HEK293 (cell line): Measurements from ENCODE around the gene CFAP221.
"Not testable (repeated sequence)": the region's sequence is repeated elsewhere in the genome, so short reads cannot be mapped to it uniquely, and the experiment has no call there.

Source experiments
- CTCF ChIA-PET: fragments of 350-600 bp; formaldehyde crosslinking; extraction: SDS; loops from one replicate; lab custom pipeline; 2021; ENCODE audit warnings: antibody characterized with exemption; lab: Yijun Ruan, JAX
- POLR2A ChIA-PET: fragments of 300-600 bp; formaldehyde crosslinking; extraction: SDS; loops from one replicate; lab custom pipeline; 2020; ENCODE audit warnings: antibody characterized with exemption, inconsistent platforms; lab: Yijun Ruan, JAX
- H3K27ac ChIP-seq: fragments of 200-500 bp; sonication (Bioruptor generic); 2 replicates; pipeline ENCODE4 v1.5.1; 2014; ENCODE audit warnings: low read depth, low read length, control low read depth, inconsistent platforms; ENCODE audit errors: extremely low read depth
- H3K36me3 ChIP-seq, 2 experiments: fragments of 200-500 bp in 1 of 2; sonication (Bioruptor generic) in 1 of 2; 1 replicate in 1 of 2; 2 replicates in 1 of 2; pipeline ENCODE4 v1.5.1; 2014 to 2017; ENCODE audit warnings: inconsistent platforms in 2 of 2, low read length in 2 of 2; ENCODE audit not compliant: control insufficient read depth in 2 of 2, insufficient read depth in 1 of 2
- H3K4me1 ChIP-seq: fragments of 200-500 bp; sonication (Bioruptor generic); 2 replicates; pipeline ENCODE4 v1.5.1; 2014; ENCODE audit warnings: mild to moderate bottlenecking, low read length, inconsistent platforms; ENCODE audit not compliant: control insufficient read depth, insufficient read depth
- H3K4me3 ChIP-seq: 2 replicates; pipeline ENCODE4 v1.5.1; 2011; ENCODE audit warnings: low read depth, mild to moderate bottlenecking, control low read depth, low read length, moderate library complexity
- H3K9me3 ChIP-seq: fragments of 200-500 bp; sonication (Bioruptor generic); 2 replicates; pipeline ENCODE4 v1.5.1; 2014; ENCODE audit warnings: low read depth, low read length, inconsistent platforms; ENCODE audit not compliant: control insufficient read depth, insufficient read depth
- HOXD13 ChIP-seq: sonication (generic); formaldehyde crosslinking; IDR thresholded peaks from 2 replicates; pipeline ENCODE4 v1.8.0; 2022; ENCODE audit warnings: missing genetic modification reagents, borderline replicate concordance
- KLF10 ChIP-seq: fragments of 450-650 bp; IDR thresholded peaks from 2 replicates; pipeline ENCODE4 v1.5.1; 2018; ENCODE audit warnings: missing biosample characterization, mild to moderate bottlenecking, missing genetic modification characterization
- MEIS1 ChIP-seq: sonication (generic); formaldehyde crosslinking; IDR thresholded peaks from 2 replicates; pipeline ENCODE4 v1.8.1; 2022; ENCODE audit warnings: missing genetic modification reagents, mild to moderate bottlenecking, borderline replicate concordance
- ZBTB20 ChIP-seq: fragments of 450-650 bp; formaldehyde crosslinking; IDR thresholded peaks from 2 replicates; pipeline ENCODE4 v1.5.1; 2016; ENCODE audit warnings: missing biosample characterization, missing genetic modification characterization
- ZEB2 ChIP-seq: fragments of 450-650 bp; formaldehyde crosslinking; IDR thresholded peaks from 2 replicates; pipeline ENCODE4 v1.5.1; 2016; ENCODE audit warnings: missing biosample characterization, missing genetic modification characterization
- ZFHX2 ChIP-seq: fragments of 450-650 bp; formaldehyde crosslinking; conservative IDR thresholded peaks from 2 replicates; pipeline ENCODE4 v1.5.1; 2016; ENCODE audit warnings: missing biosample characterization, missing genetic modification characterization
- ZNF10 ChIP-seq: fragments of 450-650 bp; formaldehyde crosslinking; IDR thresholded peaks from 2 replicates; pipeline ENCODE4 v1.5.1; 2017; ENCODE audit warnings: missing biosample characterization, missing genetic modification characterization
- ZNF239 ChIP-seq: fragments of 450-650 bp; formaldehyde crosslinking; IDR thresholded peaks from 2 replicates; pipeline ENCODE4 v1.5.1; 2016; ENCODE audit warnings: missing biosample characterization, missing genetic modification characterization
- ZNF302 ChIP-seq: fragments of 450-650 bp; formaldehyde crosslinking; IDR thresholded peaks from 2 replicates; pipeline ENCODE4 v1.5.1; 2016; ENCODE audit warnings: missing biosample characterization, missing genetic modification characterization, low read depth
- ZNF514 ChIP-seq: fragments of 450-650 bp; formaldehyde crosslinking; IDR thresholded peaks from 2 replicates; pipeline ENCODE4 v1.5.1; 2016; ENCODE audit warnings: missing biosample characterization, missing genetic modification characterization
- ZNF548 ChIP-seq: fragments of 450-650 bp; formaldehyde crosslinking; IDR thresholded peaks from 2 replicates; pipeline ENCODE4 v1.5.1; 2016; ENCODE audit warnings: missing biosample characterization, missing genetic modification characterization
- ZNF600 ChIP-seq: fragments of 450-650 bp; formaldehyde crosslinking; IDR thresholded peaks from 2 replicates; pipeline ENCODE4 v1.5.1; 2016; ENCODE audit warnings: missing biosample characterization, missing genetic modification characterization
- ZNF624 ChIP-seq: fragments of 450-650 bp; formaldehyde crosslinking; IDR thresholded peaks from 2 replicates; pipeline ENCODE4 v1.5.1; 2017; ENCODE audit warnings: missing biosample characterization, missing genetic modification characterization
- ZNF658 ChIP-seq: fragments of 450-650 bp; formaldehyde crosslinking; IDR thresholded peaks from 2 replicates; pipeline ENCODE4; 2016; ENCODE audit warnings: missing biosample characterization, missing genetic modification characterization
- ZNF707 ChIP-seq: fragments of 450-650 bp; formaldehyde crosslinking; IDR thresholded peaks from 2 replicates; pipeline ENCODE4 v1.5.1; 2016; ENCODE audit warnings: missing biosample characterization, missing genetic modification characterization
- ZNF747 ChIP-seq: fragments of 450-650 bp; formaldehyde crosslinking; IDR thresholded peaks from 2 replicates; pipeline ENCODE4 v1.5.1; 2016; ENCODE audit warnings: missing biosample characterization, missing genetic modification characterization
- ZNF768 ChIP-seq: fragments of 450-650 bp; formaldehyde crosslinking; IDR thresholded peaks from 2 replicates; pipeline ENCODE4 v1.5.1; 2018; ENCODE audit warnings: missing biosample characterization, mild to moderate bottlenecking, missing genetic modification characterization
- ZNF837 ChIP-seq: fragments of 450-650 bp; formaldehyde crosslinking; IDR thresholded peaks from 2 replicates; pipeline ENCODE4 v1.5.1; 2016; ENCODE audit warnings: missing biosample characterization, missing genetic modification characterization
- TF ChIP-seq, protein P1 (sequence below): fragments of 450-650 bp; formaldehyde crosslinking; IDR thresholded peaks from 2 replicates; pipeline ENCODE4 v1.5.1; 2017; ENCODE audit warnings: missing biosample characterization, missing genetic modification characterization
- TF ChIP-seq, protein P2 (sequence below): fragments of 450-650 bp; formaldehyde crosslinking; IDR thresholded peaks from 2 replicates; pipeline ENCODE4 v1.5.1; 2017; ENCODE audit warnings: missing biosample characterization, mild to moderate bottlenecking, missing genetic modification characterization, moderate library complexity
- TF ChIP-seq, protein P3 (sequence below): fragments of 450-650 bp; formaldehyde crosslinking; IDR thresholded peaks from 2 replicates; pipeline ENCODE4 v1.5.1; 2016; ENCODE audit warnings: missing biosample characterization, missing genetic modification characterization, borderline replicate concordance
- TF ChIP-seq, protein P4 (sequence below): fragments of 450-650 bp; formaldehyde crosslinking; IDR thresholded peaks from 2 replicates; pipeline ENCODE4 v1.5.1; 2016; ENCODE audit warnings: missing biosample characterization, missing genetic modification characterization, low read depth

Gene CFAP221

DNA sequence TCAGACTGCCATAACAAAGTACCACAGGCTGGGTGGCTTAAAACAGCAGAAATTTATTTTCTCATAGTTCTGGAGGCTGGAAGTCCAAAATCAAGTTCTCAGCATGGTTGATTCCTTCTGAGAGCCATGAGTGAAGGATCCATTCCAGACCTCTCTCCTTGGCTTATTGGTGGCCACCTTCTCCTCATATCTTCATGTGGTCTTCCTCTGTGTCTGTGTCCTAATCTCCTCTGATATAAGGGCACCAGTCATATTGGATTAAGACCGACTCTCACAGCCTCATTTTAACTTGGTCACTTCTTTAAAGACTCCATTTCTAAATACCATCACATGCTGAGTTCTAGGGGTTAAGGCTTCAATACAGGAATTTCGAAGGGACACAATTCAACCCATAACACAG, 65.1 kb downstream of the CFAP221 start:
- Histone ChIP-seq H3K36me3 (no peaks in the 10 kb centered on the region), H3K4me1 (no peaks in the 10 kb centered on the region), H3K4me3 (no peak overlapping the region), H3K27ac (no peak overlapping the region), H3K9me3 (no peaks in the 10 kb centered on the region)
- ChIA-PET POLR2A (no interaction called here), CTCF (no interaction called here)
- no peak for TF ChIP-seq ZNF658 (tag by site-specific recombination)
- TF ChIP-seq, protein P1, sequence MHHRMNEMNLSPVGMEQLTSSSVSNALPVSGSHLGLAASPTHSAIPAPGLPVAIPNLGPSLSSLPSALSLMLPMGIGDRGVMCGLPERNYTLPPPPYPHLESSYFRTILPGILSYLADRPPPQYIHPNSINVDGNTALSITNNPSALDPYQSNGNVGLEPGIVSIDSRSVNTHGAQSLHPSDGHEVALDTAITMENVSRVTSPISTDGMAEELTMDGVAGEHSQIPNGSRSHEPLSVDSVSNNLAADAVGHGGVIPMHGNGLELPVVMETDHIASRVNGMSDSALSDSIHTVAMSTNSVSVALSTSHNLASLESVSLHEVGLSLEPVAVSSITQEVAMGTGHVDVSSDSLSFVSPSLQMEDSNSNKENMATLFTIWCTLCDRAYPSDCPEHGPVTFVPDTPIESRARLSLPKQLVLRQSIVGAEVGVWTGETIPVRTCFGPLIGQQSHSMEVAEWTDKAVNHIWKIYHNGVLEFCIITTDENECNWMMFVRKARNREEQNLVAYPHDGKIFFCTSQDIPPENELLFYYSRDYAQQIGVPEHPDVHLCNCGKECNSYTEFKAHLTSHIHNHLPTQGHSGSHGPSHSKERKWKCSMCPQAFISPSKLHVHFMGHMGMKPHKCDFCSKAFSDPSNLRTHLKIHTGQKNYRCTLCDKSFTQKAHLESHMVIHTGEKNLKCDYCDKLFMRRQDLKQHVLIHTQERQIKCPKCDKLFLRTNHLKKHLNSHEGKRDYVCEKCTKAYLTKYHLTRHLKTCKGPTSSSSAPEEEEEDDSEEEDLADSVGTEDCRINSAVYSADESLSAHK (tag by site-specific recombination), result no peak
- no peak for TF ChIP-seq ZNF514 (tag by site-specific recombination)
- TF ChIP-seq ZNF239 (tag by site-specific recombination), result no peak
- TF ChIP-seq ZNF10 (tag by site-specific recombination), result no peak
- TF ChIP-seq ZFHX2 (tag by site-specific recombination), result no peak
- TF ChIP-seq ZEB2 (tag by site-specific recombination), result no peak

DNA sequence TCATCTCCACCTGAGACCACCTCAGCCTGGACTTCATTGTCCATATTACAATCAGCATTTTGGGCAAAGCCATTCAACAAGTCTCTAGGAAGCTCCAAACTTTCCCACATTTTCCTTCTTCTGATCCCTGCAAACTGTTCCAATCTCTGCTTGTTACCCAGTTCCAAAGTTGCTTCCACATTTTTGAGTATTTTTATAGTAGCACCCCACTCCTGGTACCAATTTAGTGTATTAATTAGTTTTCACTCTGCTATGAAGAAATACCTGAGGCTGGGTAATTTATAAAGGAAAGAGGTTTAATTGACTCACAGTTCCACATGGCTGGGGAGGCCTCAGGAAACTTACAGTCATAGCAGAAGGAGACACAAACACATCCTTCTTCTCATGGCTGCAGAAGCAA, 69.9 kb downstream of the CFAP221 start:
- H3K27ac ChIP-seq, POLR2A ChIA-PET, H3K4me3 ChIP-seq, H3K36me3 ChIP-seq, H3K4me1 ChIP-seq, H3K9me3 ChIP-seq: not testable (repeated sequence)
- CTCF ChIA-PET, result interaction anchor here (0.7 kb wide), 1 partner anchor 17 kb away, joined by 3 read pairs; no protein-coding TSS in a partner anchor
- TF ChIP-seq ZNF707 (tag by site-specific recombination), result peak; percentile 88

DNA sequence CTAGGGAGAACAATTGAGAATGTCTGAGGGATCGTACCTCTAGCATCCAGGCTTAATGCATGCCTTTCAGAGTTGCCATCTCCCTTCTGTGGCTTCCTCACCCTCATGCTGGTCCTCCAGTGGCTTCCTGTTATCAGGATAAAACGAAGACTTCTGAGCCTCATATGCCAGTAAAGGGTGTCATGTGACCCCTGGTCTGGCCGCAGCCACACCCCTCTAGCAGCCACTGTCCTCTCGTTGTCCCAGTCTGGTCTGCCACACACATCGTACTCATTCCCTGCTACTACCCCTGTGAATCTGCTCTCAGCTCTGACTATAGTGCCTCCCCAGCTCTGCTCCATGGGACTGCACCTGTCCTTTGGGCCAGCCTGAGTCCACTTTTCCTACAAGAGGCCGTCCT, 72.2 kb downstream of the CFAP221 start:
- Histone ChIP-seq H3K4me1 (no peaks in the 10 kb centered on the region), H3K27ac (no peak overlapping the region), H3K4me3 (no peak overlapping the region), H3K9me3 (no peaks in the 10 kb centered on the region), H3K36me3 (no peaks in the 10 kb centered on the region)
- POLR2A ChIA-PET, result no interaction called here
- CTCF ChIA-PET, result no interaction called here
- TF ChIP-seq ZNF600 (no peak), HOXD13 (no peak), ZNF302 (no peak), ZNF624 (tag by site-specific recombination) (no peak), ZEB2 (tag by site-specific recombination) (no peak), ZNF239 (tag by site-specific recombination) (no peak), ZNF747 (tag by site-specific recombination) (no peak), MEIS1 (no peak), ZNF768 (tag by site-specific recombination) (no peak), KLF10 (tag by site-specific recombination) (no peak), ZBTB20 (tag by site-specific recombination) (no peak), ZNF548 (no peak), ZNF837 (no peak)
- TF ChIP-seq, protein P2, sequence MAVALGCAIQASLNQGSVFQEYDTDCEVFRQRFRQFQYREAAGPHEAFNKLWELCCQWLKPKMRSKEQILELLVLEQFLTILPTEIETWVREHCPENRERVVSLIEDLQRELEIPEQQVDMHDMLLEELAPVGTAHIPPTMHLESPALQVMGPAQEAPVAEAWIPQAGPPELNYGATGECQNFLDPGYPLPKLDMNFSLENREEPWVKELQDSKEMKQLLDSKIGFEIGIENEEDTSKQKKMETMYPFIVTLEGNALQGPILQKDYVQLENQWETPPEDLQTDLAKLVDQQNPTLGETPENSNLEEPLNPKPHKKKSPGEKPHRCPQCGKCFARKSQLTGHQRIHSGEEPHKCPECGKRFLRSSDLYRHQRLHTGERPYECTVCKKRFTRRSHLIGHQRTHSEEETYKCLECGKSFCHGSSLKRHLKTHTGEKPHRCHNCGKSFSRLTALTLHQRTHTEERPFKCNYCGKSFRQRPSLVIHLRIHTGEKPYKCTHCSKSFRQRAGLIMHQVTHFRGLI (tag by site-specific recombination), result no peak
- TF ChIP-seq, protein P3, sequence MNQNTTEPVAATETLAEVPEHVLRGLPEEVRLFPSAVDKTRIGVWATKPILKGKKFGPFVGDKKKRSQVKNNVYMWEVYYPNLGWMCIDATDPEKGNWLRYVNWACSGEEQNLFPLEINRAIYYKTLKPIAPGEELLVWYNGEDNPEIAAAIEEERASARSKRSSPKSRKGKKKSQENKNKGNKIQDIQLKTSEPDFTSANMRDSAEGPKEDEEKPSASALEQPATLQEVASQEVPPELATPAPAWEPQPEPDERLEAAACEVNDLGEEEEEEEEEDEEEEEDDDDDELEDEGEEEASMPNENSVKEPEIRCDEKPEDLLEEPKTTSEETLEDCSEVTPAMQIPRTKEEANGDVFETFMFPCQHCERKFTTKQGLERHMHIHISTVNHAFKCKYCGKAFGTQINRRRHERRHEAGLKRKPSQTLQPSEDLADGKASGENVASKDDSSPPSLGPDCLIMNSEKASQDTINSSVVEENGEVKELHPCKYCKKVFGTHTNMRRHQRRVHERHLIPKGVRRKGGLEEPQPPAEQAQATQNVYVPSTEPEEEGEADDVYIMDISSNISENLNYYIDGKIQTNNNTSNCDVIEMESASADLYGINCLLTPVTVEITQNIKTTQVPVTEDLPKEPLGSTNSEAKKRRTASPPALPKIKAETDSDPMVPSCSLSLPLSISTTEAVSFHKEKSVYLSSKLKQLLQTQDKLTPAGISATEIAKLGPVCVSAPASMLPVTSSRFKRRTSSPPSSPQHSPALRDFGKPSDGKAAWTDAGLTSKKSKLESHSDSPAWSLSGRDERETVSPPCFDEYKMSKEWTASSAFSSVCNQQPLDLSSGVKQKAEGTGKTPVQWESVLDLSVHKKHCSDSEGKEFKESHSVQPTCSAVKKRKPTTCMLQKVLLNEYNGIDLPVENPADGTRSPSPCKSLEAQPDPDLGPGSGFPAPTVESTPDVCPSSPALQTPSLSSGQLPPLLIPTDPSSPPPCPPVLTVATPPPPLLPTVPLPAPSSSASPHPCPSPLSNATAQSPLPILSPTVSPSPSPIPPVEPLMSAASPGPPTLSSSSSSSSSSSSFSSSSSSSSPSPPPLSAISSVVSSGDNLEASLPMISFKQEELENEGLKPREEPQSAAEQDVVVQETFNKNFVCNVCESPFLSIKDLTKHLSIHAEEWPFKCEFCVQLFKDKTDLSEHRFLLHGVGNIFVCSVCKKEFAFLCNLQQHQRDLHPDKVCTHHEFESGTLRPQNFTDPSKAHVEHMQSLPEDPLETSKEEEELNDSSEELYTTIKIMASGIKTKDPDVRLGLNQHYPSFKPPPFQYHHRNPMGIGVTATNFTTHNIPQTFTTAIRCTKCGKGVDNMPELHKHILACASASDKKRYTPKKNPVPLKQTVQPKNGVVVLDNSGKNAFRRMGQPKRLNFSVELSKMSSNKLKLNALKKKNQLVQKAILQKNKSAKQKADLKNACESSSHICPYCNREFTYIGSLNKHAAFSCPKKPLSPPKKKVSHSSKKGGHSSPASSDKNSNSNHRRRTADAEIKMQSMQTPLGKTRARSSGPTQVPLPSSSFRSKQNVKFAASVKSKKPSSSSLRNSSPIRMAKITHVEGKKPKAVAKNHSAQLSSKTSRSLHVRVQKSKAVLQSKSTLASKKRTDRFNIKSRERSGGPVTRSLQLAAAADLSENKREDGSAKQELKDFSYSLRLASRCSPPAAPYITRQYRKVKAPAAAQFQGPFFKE (tag by site-specific recombination), result no peak
- TF ChIP-seq, protein P4, sequence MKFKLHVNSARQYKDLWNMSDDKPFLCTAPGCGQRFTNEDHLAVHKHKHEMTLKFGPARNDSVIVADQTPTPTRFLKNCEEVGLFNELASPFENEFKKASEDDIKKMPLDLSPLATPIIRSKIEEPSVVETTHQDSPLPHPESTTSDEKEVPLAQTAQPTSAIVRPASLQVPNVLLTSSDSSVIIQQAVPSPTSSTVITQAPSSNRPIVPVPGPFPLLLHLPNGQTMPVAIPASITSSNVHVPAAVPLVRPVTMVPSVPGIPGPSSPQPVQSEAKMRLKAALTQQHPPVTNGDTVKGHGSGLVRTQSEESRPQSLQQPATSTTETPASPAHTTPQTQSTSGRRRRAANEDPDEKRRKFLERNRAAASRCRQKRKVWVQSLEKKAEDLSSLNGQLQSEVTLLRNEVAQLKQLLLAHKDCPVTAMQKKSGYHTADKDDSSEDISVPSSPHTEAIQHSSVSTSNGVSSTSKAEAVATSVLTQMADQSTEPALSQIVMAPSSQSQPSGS (tag by site-specific recombination), result no peak
